PC-3 (cell line): ENCODE measurements around the gene GMDS. TPM values are rescaled to one million over a fixed set of nuclear protein-coding genes. Genes with fewer than 3 reads are reported as not detected.

Source experiments
- ATAC-seq: fragments of 200-7000 bp; cut with Tn5 transposase; 2 replicates; pipeline ENCODE4 v1.9.1; 2020; ENCODE audit warnings: mild to moderate bottlenecking, moderate library complexity
- BruUV-seq: library from RNA; stranded (reverse); fragments of 400-500 nt; replicated peaks from 2 replicates; lab custom pipeline; 2021; lab: Mats Ljungman, UMichigan
- CTCF ChIA-PET: fragments of 300-600 bp; sonication (Branson Sonifier 250); formaldehyde crosslinking; loops from one replicate; lab custom pipeline; 2022; ENCODE audit warnings: antibody characterized with exemption; lab: Charles Lee
- POLR2A ChIA-PET: fragments of 300-600 bp; sonication (Branson Sonifier 250); formaldehyde crosslinking; loops from one replicate; lab custom pipeline; 2022; ENCODE audit warnings: antibody characterized with exemption; ENCODE audit not compliant: unreplicated experiment; lab: Charles Lee
- DNase-seq: peaks from one replicate; pipeline ENCODE4 v3.0.0-alpha.2; 2015
- H2AFZ ChIP-seq: fragments of 300-600 bp; sonication (generic); 2 replicates; pipeline ENCODE4 v1.6.0; 2016; ENCODE audit warnings: antibody characterized with exemption, low read length
- H3F3A ChIP-seq: fragments of 300-600 bp; sonication (generic); one replicate; pipeline ENCODE4 v1.6.0; 2017; ENCODE audit warnings: antibody characterized with exemption, low read length, control low read depth, mild to moderate bottlenecking; ENCODE audit not compliant: unreplicated experiment
- H3K27ac ChIP-seq: fragments of 300-600 bp; sonication (generic); 2 replicates; pipeline ENCODE4 v1.5.1; 2016; ENCODE audit warnings: mild to moderate bottlenecking, low read length
- H3K27me3 ChIP-seq: fragments of 300-600 bp; sonication (generic); 2 replicates; pipeline ENCODE4 v1.6.1; 2016; ENCODE audit warnings: low read length, mixed read lengths
- H3K36me3 ChIP-seq: fragments of 300-600 bp; sonication (generic); 2 replicates; pipeline ENCODE4 v1.6.1; 2016; ENCODE audit warnings: low read depth, mixed run types, low read length, mixed read lengths
- H3K4me1 ChIP-seq: fragments of 300-600 bp; sonication (generic); 2 replicates; pipeline ENCODE4 v1.5.1; 2016; ENCODE audit warnings: low read length; ENCODE audit not compliant: insufficient read depth
- H3K4me2 ChIP-seq: fragments of 300-600 bp; sonication (generic); 2 replicates; pipeline ENCODE4 v1.6.0; 2016; ENCODE audit warnings: low read length
- H3K4me3 ChIP-seq: fragments of 300-600 bp; sonication (generic); 2 replicates; pipeline ENCODE4 v1.5.1; 2016; ENCODE audit warnings: mild to moderate bottlenecking, low read length, mixed read lengths
- H3K79me2 ChIP-seq: fragments of 300-600 bp; sonication (generic); 2 replicates; pipeline ENCODE4 v1.6.1; 2017; ENCODE audit warnings: low read length, mixed read lengths
- H3K9ac ChIP-seq: fragments of 300-600 bp; sonication (generic); 2 replicates; pipeline ENCODE4 v1.6.0; 2016; ENCODE audit warnings: mild to moderate bottlenecking, low read length
- H3K9me2 ChIP-seq: fragments of 300-600 bp; sonication (generic); replicated peaks from 2 replicates; pipeline ENCODE4 v1.6.1; 2016; ENCODE audit warnings: mixed run types, low read length, mixed read lengths
- H3K9me3 ChIP-seq: fragments of 300-600 bp; sonication (generic); 2 replicates; pipeline ENCODE4 v1.6.1; 2016; ENCODE audit warnings: low read length, mixed read lengths
- H4K20me1 ChIP-seq: fragments of 300-600 bp; sonication (generic); 2 replicates; pipeline ENCODE4 v1.6.1; 2016; ENCODE audit warnings: low read length, mixed read lengths
- EZH2 ChIP-seq: fragments of 300-600 bp; sonication (generic); IDR thresholded peaks from one replicate; pipeline ENCODE4 v1.6.1; 2017; ENCODE audit warnings: antibody characterized with exemption, mild to moderate bottlenecking, low read length; ENCODE audit not compliant: unreplicated experiment
- EZH2phosphoT487 ChIP-seq: fragments of 300-600 bp; sonication (generic); IDR thresholded peaks from 2 replicates; pipeline ENCODE4 v1.6.1; 2018; ENCODE audit warnings: mild to moderate bottlenecking, antibody characterized with exemption, low read length, borderline replicate concordance
- intact Hi-C: fragments of 100-400 bp; cut with micrococcal nuclease; formaldehyde crosslinking; loops from 2 replicates; pipeline ENCODE4 v1.9.0; 2023
- total RNA-seq: library from RNA; depleted of rRNA; stranded (reverse); fragments of >200 nt; gene quantifications from 2 replicates; pipeline ENCODE4 v1.2.3, GENCODE V29; 2014
- TF ChIP-seq, protein P1 (sequence below): fragments of 300-600 bp; sonication (generic); conservative IDR thresholded peaks from 2 replicates; pipeline ENCODE4 v1.5.1; 2017; ENCODE audit warnings: antibody characterized with exemption, low read depth, mild to moderate bottlenecking, low read length

GMDS gene
- total RNA-seq, 1 experiment from 2014 or later = 18.3 TPM

DNA sequence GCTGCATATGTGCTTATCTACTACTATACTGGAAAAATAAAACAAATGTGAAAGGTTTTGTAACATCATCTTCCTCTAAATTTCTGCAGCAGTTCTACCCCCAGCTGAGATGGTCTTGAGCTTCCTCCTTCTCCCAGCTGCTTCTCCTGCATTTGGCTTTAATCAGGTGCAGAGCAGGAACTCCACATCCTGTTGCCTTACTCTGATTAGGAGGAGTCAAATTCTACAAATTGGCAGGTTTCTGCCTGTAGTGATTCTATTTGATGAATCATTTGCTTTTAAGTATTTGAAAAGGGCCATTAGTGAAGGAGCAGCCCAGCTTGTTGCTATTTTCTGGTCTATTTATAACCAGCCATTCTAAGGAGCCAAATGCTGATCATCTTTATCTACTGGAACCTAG is 224.5 kb downstream of the GMDS start:
- no peaks in the 10 kb centered on the region for H3K36me3 ChIP-seq
- no peaks in the 10 kb centered on the region for H3K27me3 ChIP-seq
- no peak overlapping the region for H3K27ac ChIP-seq
- H3K4me1 ChIP-seq = peaks cover 14% of the 10 kb centered on the region
- no peaks in the 10 kb centered on the region for H3F3A ChIP-seq
- H3K4me3 ChIP-seq = no peak overlapping the region
- no peak overlapping the region for H2AFZ ChIP-seq
- TF ChIP-seq EZH2phosphoT487 (no peak), EZH2 (no peak)
- TF ChIP-seq, protein P1, sequence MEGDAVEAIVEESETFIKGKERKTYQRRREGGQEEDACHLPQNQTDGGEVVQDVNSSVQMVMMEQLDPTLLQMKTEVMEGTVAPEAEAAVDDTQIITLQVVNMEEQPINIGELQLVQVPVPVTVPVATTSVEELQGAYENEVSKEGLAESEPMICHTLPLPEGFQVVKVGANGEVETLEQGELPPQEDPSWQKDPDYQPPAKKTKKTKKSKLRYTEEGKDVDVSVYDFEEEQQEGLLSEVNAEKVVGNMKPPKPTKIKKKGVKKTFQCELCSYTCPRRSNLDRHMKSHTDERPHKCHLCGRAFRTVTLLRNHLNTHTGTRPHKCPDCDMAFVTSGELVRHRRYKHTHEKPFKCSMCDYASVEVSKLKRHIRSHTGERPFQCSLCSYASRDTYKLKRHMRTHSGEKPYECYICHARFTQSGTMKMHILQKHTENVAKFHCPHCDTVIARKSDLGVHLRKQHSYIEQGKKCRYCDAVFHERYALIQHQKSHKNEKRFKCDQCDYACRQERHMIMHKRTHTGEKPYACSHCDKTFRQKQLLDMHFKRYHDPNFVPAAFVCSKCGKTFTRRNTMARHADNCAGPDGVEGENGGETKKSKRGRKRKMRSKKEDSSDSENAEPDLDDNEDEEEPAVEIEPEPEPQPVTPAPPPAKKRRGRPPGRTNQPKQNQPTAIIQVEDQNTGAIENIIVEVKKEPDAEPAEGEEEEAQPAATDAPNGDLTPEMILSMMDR = no peak
- H3K9ac ChIP-seq = no peak overlapping the region
- 0 out of 2 replicates have a peak overlapping the region, but pooled peaks have one; percentile 5 for H3K4me2 ChIP-seq
- BruUV-seq = no TSS peak
- ChIA-PET POLR2A (no interaction called here), CTCF (no interaction called here)
- H3K9me2 ChIP-seq = no peaks in the 10 kb centered on the region
- H3K9me3 ChIP-seq = no peaks in the 10 kb centered on the region
- ATAC-seq (peak; percentile 72), DNase-seq (peak; percentile 42)
- intact Hi-C loops = no loop called here
- H3K79me2 ChIP-seq = no peaks in the 10 kb centered on the region
- no peaks in the 10 kb centered on the region for H4K20me1 ChIP-seq

DNA sequence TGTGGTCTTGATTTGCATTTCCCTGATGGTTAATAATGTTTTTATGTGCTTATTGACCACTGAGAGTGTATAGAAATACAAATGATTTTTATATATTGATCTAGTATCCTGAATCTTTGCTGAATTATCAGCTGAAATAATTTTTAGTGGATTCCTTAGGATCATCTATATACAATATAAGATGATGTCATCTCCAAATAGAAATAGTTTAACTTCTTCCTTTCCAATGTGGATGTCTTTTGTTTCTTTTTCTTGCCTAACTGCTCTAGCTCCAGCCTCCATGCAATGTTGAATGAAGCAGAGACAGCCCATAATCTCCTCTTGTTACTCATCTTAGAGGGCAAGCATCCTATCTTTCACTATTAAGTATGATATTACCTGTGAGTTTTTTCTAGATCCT is 226.4 kb downstream of the GMDS start:
- Histone ChIP-seq H3K9me2 (no peaks in the 10 kb centered on the region), H3K4me2 (no peak overlapping the region), H3K27ac (no peak overlapping the region), H3F3A (no peaks in the 10 kb centered on the region), H3K9me3 (no peaks in the 10 kb centered on the region), H3K9ac (no peak overlapping the region), H4K20me1 (no peaks in the 10 kb centered on the region), H3K4me3 (no peak overlapping the region), H3K4me1 (peaks cover 14% of the 10 kb centered on the region), H2AFZ (no peak overlapping the region), H3K79me2 (no peaks in the 10 kb centered on the region), H3K27me3 (no peaks in the 10 kb centered on the region), H3K36me3 (no peaks in the 10 kb centered on the region)
- CTCF ChIA-PET = no interaction called here
- DNase-seq (no peak), ATAC-seq (no peak)
- intact Hi-C loops = no loop called here
- no peak for TF ChIP-seq EZH2
- no peak for TF ChIP-seq EZH2phosphoT487
- TF ChIP-seq, protein P1 = no peak
- POLR2A ChIA-PET = interaction anchor here (0.7 kb wide), 1 partner anchor 205 kb away, joined by 3 read pairs; no protein-coding TSS in a partner anchor
- no TSS peak for BruUV-seq

DNA sequence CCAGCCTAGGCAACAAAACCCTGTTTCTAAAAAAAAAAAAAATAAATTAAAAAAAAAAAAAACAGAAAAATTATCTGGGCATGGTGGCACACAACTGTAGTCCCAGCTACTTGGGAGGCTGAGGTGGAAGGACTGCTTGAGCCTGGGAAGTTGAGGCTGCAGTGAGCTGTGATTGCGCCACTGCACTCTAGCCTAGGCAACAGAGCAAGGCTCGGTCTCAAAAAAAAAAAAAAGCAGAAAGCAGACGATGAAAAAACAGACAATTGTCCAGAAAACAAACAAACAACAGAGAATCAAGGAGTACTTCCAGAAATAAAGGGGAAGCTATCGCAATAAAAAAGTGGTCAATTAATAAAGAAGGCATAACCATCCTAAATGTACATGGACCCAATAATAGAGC is 229.4 kb downstream of the GMDS start:
- no peak for TF ChIP-seq EZH2phosphoT487
- TF ChIP-seq, protein P1 = no peak
- no peak for TF ChIP-seq EZH2

More for the DNA sequence above, 229.4 kb downstream of the GMDS start:
- ATAC-seq (no peak), DNase-seq (no peak)
- no peaks in the 10 kb centered on the region for H3K79me2 ChIP-seq
- H3F3A ChIP-seq = no peaks in the 10 kb centered on the region
- H3K4me3 ChIP-seq = no peak overlapping the region
- no peaks in the 10 kb centered on the region for H3K9me2 ChIP-seq
- intact Hi-C loops = no loop called here
- H3K4me2 ChIP-seq = no peak overlapping the region
- ChIA-PET POLR2A (no interaction called here), CTCF (no interaction called here)
- no peak overlapping the region for H3K9ac ChIP-seq
- BruUV-seq = no TSS peak
- H3K4me1 ChIP-seq = peaks cover 5% of the 10 kb centered on the region
- H4K20me1 ChIP-seq = no peaks in the 10 kb centered on the region
- no peak overlapping the region for H3K27ac ChIP-seq
- H3K9me3 ChIP-seq = no peaks in the 10 kb centered on the region
- H2AFZ ChIP-seq = no peak overlapping the region
- H3K27me3 ChIP-seq = no peaks in the 10 kb centered on the region
- no peaks in the 10 kb centered on the region for H3K36me3 ChIP-seq
